Measurements from ENCODE around the gene OR51B4. TPM values are rescaled to one million over a fixed set of nuclear protein-coding genes. Genes with fewer than 3 reads are reported as not detected.

The OR51B4 gene
- total RNA-seq, 1 donor from 2014 or later, result not detected

DNA sequence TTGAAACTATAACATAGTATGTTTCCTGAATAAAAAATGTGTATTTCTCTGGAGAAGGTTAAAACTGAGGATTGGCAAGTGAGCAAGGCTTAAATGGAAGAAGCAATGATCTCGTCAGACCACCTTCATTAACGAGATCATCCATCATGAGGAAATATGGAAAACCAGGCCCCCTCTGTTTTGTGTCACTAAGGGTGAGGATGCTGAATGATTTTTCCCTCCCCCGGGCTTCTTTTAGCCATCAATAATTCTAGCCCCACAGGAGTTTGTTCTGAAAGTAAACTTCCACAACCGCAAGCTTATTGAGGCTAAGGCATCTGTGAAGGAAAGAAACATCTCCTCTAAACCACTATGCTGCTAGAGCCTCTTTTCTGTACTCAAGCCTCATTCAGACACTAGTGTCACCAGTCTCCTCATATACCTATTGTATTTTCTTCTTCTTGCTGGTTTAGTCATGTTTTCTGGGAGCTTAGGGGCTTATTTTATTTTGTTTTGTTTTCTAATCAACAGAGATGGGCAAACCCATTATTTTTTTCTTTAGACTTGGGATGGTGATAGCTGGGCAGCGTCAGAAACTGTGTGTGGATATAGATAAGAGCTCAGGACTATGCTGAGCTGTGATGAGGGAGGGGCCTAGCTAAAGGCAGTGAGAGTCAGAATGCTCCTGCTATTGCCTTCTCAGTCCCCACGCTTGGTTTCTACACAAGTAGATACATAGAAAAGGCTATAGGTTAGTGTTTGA is 26.2 kb downstream of the OR51B4 start:
- intact Hi-C loops (cut with DNase I), result no loop called here
- Histone ChIP-seq H3K4me1 (no peaks in the 10 kb centered on the region), H3K27ac (no peak overlapping the region), H3K36me3 (no peaks in the 10 kb centered on the region), H3K27me3 (no peaks in the 10 kb centered on the region), H3K4me3 (no peak overlapping the region), H3K9me3 (no peaks in the 10 kb centered on the region)
- DNase-seq, result no peak
- no peak for ATAC-seq
- TF ChIP-seq, protein P1, sequence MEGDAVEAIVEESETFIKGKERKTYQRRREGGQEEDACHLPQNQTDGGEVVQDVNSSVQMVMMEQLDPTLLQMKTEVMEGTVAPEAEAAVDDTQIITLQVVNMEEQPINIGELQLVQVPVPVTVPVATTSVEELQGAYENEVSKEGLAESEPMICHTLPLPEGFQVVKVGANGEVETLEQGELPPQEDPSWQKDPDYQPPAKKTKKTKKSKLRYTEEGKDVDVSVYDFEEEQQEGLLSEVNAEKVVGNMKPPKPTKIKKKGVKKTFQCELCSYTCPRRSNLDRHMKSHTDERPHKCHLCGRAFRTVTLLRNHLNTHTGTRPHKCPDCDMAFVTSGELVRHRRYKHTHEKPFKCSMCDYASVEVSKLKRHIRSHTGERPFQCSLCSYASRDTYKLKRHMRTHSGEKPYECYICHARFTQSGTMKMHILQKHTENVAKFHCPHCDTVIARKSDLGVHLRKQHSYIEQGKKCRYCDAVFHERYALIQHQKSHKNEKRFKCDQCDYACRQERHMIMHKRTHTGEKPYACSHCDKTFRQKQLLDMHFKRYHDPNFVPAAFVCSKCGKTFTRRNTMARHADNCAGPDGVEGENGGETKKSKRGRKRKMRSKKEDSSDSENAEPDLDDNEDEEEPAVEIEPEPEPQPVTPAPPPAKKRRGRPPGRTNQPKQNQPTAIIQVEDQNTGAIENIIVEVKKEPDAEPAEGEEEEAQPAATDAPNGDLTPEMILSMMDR (IDR thresholded peaks at IDR 0.05), result no peak

DNA sequence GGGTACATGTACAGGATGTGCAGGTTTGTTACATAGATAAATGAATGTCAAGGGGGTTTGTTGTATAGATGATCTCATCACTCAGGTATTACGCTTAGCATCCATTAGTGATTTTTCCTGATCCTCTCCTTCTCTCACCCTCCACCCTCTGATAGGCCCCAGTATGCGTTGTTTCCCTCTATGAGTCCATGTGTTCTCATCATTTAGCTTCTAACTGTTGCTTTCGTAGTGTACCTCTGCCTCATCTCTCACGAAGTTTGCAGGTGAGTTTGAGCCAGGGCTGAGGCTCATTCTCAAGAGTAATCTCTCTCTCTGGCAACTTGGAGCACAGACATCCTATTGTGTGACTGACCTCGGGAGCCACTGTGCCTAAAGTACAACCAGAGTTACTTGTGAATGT is 27.4 kb downstream of the OR51B4 start:
- H3K36me3 ChIP-seq, result no peaks in the 10 kb centered on the region
- ATAC-seq (no peak), DNase-seq (no peak)
- H3K4me3 ChIP-seq, result no peak overlapping the region
- no peak overlapping the region for H3K27ac ChIP-seq
- H3K4me1 ChIP-seq, result no peaks in the 10 kb centered on the region
- no peaks in the 10 kb centered on the region for H3K27me3 ChIP-seq
- TF ChIP-seq, protein P1 (IDR thresholded peaks at IDR 0.05), result no peak
- intact Hi-C loops (cut with DNase I), result no loop called here
- no peaks in the 10 kb centered on the region for H3K9me3 ChIP-seq

DNA sequence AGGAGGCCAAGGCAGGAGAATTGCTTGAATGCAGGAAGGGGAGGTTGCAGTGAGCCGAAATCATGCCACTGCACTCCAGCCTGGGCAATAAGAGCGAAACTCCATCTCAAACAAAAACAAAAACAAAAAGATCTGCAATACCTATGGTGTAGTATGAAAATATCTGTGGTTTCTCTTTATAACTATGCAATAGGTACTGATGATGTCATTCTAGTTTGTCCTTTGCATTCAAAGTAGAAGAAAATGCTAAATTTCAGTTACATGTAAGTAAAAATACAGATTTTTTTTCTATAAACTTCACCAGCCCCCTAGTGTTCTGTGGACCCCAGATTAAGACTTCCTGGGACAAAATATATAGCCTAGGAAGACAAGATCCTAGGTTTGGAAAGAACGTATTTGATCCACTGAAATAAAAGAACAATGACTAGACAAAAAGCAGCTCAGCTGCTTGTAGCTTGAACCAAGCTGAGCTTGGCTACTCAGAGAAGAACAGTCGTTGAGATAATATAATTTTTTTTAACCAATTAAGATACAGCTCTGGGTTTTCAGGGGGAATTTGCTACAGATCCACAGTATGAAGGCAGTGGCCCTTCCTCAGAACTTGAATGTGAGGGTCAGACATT is 29.2 kb downstream of the OR51B4 start:
- Histone ChIP-seq H3K27ac (no peak overlapping the region), H3K4me1 (no peaks in the 10 kb centered on the region), H3K36me3 (no peaks in the 10 kb centered on the region), H3K9me3 (no peaks in the 10 kb centered on the region), H3K27me3 (no peaks in the 10 kb centered on the region), H3K4me3 (no peak overlapping the region)
- TF ChIP-seq, protein P1 (IDR thresholded peaks at IDR 0.05), result no peak
- ATAC-seq (no peak), DNase-seq (no peak)
- intact Hi-C loops (cut with DNase I), result no loop called here

DNA sequence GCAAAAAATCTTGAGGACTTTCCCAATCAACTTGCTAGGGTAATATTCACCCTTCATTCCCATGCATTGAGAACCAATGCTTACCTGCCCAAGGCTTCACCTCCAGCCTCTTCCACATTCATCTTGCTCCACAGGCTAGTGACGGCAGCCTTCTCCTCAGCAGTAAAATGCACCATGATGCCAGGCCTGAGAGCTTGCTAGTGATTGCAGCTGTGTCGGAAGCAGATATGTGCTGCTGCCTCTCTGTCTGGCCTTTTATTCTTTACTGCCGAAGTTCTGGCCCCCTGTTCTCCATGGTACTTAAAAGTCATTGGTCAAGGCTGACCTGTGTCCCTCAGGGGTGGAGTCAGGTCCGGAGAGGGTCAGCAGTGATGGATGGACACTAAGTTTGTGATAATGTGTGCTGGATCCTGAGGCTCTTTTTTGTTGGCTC is 32.0 kb downstream of the OR51B4 start, which contains the start of gene HBE1:
TSS of gene HBE1 (minus strand) at position 231 of the 433 bp plus-strand sequence. CDS start at position 176, 55 bp downstream.
- Histone ChIP-seq H3K36me3 (no peaks in the 10 kb centered on the region), H3K4me3 (no peak within 1 kb of the TSS), H3K4me1 (no peaks in the 10 kb centered on the region), H3K27me3 (no peaks in the 10 kb centered on the region), H3K9me3 (no peaks in the 10 kb centered on the region), H3K27ac (no peak within 1 kb of the TSS)
- DNase-seq, result no peak
- TF ChIP-seq, protein P1 (IDR thresholded peaks at IDR 0.05), result no peak
- ATAC-seq, result no peak
- intact Hi-C loops (cut with DNase I), result no loop called here

DNA sequence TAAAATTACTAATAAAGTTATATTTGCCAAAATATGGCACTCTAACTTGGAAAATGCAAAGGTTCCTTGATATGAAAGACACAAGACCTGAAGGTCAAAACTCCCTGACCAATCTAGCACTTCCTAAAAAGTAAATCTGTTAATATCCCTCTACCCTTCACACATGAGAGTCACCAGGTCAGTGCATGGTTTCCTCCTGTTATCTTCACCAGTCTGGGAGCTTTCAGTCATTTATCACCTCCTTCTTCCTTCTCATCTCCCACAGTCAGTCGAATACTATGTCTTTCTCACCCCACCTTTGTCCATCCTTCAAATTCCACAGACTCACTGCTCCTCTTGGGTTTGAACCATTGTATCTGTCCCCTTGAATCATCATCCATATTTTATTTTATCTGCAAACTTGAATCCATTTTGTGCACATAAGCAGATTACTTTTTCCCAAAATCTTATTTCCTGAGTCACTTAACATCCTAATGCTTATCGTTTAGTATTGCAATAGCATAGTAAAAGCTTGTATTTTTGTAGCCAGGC is 34.6 kb downstream of the OR51B4 start:
- no peaks in the 10 kb centered on the region for H3K36me3 ChIP-seq
- H3K27ac ChIP-seq, result no peak overlapping the region
- H3K4me1 ChIP-seq, result no peaks in the 10 kb centered on the region
- TF ChIP-seq, protein P1 (IDR thresholded peaks at IDR 0.05), result no peak
- DNase-seq (no peak), ATAC-seq (no peak)
- H3K27me3 ChIP-seq, result no peaks in the 10 kb centered on the region
- intact Hi-C loops (cut with DNase I), result no loop called here
- H3K4me3 ChIP-seq, result no peak overlapping the region
- no peaks in the 10 kb centered on the region for H3K9me3 ChIP-seq

All from upper lobe of right lung (tissue), 1 donor.